ENCODE measurements around the gene MKRN2. TPM values are rescaled to one million over a fixed set of nuclear protein-coding genes. Genes with fewer than 3 reads are reported as not detected.

Gene MKRN2
- total and polyA plus RNA-seq, 9 of the 15 experiments (the other 6 are each of a cell fraction or from before 2014, with no cell fraction given): 29.4 to 63.2 (median 42.9) TPM

DNA sequence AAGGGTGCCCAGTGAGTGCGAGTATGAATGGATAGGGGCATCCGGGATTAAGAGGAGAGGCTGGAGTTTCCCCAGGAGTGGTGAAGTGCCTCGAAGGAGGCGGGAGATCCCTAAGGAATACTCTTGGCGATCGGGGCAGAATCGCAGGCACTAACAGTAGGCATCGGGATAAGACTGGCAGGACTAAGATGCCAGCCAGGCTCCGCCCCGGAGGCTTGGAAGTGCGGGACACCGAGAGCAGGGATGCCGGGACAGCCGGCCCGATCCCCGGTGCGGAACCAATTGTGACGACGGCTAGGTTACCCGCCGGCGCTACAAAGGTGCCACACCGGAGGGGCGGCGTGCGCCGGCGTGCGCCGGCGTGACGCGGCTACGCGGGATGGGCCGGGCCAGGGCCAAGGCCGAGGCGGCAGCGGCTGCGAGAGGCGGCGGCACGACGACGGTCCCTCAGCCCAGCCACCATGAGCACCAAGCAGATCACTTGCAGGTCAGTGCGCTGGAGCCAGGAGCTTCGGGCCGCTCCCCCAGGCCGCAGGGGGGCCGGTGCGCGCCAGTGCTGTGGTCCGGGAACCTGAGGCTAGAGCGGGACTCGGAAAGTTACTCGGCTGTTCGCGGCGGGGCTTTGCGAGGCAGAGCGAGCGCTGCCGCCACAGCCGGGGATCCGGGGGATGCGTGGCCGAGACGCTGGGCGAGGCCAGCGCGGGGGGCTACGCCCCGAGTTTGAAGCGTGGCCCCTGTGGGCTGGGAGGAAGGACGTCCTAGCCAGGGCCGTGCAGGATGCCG lies at the start of gene MKRN2 (continued):
- TF ChIP-seq, protein P1, sequence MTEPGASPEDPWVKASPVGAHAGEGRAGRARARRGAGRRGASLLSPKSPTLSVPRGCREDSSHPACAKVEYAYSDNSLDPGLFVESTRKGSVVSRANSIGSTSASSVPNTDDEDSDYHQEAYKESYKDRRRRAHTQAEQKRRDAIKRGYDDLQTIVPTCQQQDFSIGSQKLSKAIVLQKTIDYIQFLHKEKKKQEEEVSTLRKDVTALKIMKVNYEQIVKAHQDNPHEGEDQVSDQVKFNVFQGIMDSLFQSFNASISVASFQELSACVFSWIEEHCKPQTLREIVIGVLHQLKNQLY (CRISPR knock-in tag; conservative IDR thresholded peaks at IDR 0.05): 0 out of 4 replicates have a peak, but pooled peaks of 1 of the 2 experiments have one; percentile 27
- TF ChIP-seq BHLHE40 (IDR thresholded peaks at IDR 0.05; ENCODE audit: low read length) (peak; percentile 80), ZNF316 (IDR thresholded peaks at IDR 0.05) (0 out of 2 replicates have a peak, but pooled peaks have one; percentile 12), NCOA2 (IDR thresholded peaks at IDR 0.05; ENCODE audit: partially characterized antibody in 2 of 2) (no peak), IFI16 (CRISPR knock-in tag; IDR thresholded peaks at IDR 0.05) (no peak), STAT5A (IDR thresholded peaks at IDR 0.05; ENCODE audit: borderline replicate concordance, low read length) (peak; percentile 48; the same call in 1 of the 2 replicates), POLR3G (IDR thresholded peaks at IDR 0.05; ENCODE audit: extremely low read depth, insufficient read length, insufficient replicate concordance) (no peak), TRIM24 (IDR thresholded peaks at IDR 0.05) (peak in 1 of 2 experiments; percentile 98; a peak in 2 of 4 replicates), MBD2 (IDR thresholded peaks at IDR 0.05; ENCODE audit: borderline replicate concordance, low read depth) (peak; percentile 81), CBFB (CRISPR knock-in tag; IDR thresholded peaks at IDR 0.05) (0 out of 2 replicates have a peak, but pooled peaks have one; percentile 32), CCNT2 (IDR thresholded peaks at IDR 0.05; ENCODE audit: borderline replicate concordance, extremely low read depth, insufficient read length, low read depth, low read length) (peak; percentile 98), ZNF778 (CRISPR knock-in tag; IDR thresholded peaks at IDR 0.05) (no peak), POLR2AphosphoS2 (IDR thresholded peaks at IDR 0.05; ENCODE audit: low read length) (peak; percentile 89; the same call in 1 of the 2 replicates), ZNF23 (CRISPR knock-in tag; IDR thresholded peaks at IDR 0.05) (no peak)
- TF ChIP-seq, protein P2, sequence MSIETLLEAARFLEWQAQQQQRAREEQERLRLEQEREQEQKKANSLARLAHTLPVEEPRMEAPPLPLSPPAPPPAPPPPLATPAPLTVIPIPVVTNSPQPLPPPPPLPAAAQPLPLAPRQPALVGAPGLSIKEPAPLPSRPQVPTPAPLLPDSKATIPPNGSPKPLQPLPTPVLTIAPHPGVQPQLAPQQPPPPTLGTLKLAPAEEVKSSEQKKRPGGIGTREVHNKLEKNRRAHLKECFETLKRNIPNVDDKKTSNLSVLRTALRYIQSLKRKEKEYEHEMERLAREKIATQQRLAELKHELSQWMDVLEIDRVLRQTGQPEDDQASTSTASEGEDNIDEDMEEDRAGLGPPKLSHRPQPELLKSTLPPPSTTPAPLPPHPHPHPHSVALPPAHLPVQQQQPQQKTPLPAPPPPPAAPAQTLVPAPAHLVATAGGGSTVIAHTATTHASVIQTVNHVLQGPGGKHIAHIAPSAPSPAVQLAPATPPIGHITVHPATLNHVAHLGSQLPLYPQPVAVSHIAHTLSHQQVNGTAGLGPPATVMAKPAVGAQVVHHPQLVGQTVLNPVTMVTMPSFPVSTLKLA (conservative IDR thresholded peaks at IDR 0.05): peak; percentile 74 to 90
- TF ChIP-seq, protein P3, sequence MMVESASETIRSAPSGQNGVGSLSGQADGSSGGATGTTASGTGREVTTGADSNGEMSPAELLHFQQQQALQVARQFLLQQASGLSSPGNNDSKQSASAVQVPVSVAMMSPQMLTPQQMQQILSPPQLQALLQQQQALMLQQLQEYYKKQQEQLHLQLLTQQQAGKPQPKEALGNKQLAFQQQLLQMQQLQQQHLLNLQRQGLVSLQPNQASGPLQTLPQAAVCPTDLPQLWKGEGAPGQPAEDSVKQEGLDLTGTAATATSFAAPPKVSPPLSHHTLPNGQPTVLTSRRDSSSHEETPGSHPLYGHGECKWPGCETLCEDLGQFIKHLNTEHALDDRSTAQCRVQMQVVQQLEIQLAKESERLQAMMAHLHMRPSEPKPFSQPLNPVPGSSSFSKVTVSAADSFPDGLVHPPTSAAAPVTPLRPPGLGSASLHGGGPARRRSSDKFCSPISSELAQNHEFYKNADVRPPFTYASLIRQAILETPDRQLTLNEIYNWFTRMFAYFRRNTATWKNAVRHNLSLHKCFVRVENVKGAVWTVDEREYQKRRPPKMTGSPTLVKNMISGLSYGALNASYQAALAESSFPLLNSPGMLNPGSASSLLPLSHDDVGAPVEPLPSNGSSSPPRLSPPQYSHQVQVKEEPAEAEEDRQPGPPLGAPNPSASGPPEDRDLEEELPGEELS (CRISPR knock-in tag; IDR thresholded peaks at IDR 0.05; ENCODE audit: borderline replicate concordance): peak; percentile 97; the same call in 1 of the 2 replicates
